Trophoblast cell (in vitro differentiated cells and primary cell): ENCODE results near the gene CAPZB.

Experiments used
- DNase-seq, 2 donors: peaks; one replicate each; pipeline ENCODE4 v3.0.0-alpha.2; 2016
- H2AFZ ChIP-seq: 2 replicates; pipeline ENCODE4 v1.6.1; 2013; ENCODE audit warnings: low read length, moderate library complexity, mild to moderate bottlenecking; ENCODE audit not compliant: insufficient read depth, poor library complexity
- H2AK5ac ChIP-seq: 2 replicates; pipeline ENCODE4 v1.6.1; 2013; ENCODE audit warnings: mild to moderate bottlenecking, low read length
- H2BK120ac ChIP-seq: 2 replicates; pipeline ENCODE4 v1.6.1; 2013; ENCODE audit warnings: low read length, mild to moderate bottlenecking, moderate library complexity; ENCODE audit not compliant: insufficient read depth, poor library complexity
- H2BK12ac ChIP-seq: 2 replicates; pipeline ENCODE4 v1.6.1; 2013; ENCODE audit warnings: mild to moderate bottlenecking, low read length, moderate library complexity
- H2BK5ac ChIP-seq: 2 replicates; pipeline ENCODE4 v1.6.1; 2013; ENCODE audit warnings: low read length, low read depth, moderate library complexity, mild to moderate bottlenecking; ENCODE audit not compliant: poor library complexity
- H3K14ac ChIP-seq: 2 replicates; pipeline ENCODE4 v1.6.1; 2013; ENCODE audit warnings: mild to moderate bottlenecking, low read length
- H3K18ac ChIP-seq: 2 replicates; pipeline ENCODE4 v1.6.1; 2013; ENCODE audit warnings: mild to moderate bottlenecking, low read length
- H3K23ac ChIP-seq: 2 replicates; pipeline ENCODE4 v1.6.1; 2013; ENCODE audit warnings: low read length
- H3K27ac ChIP-seq: 2 replicates; pipeline ENCODE4 v1.5.1; 2013; ENCODE audit warnings: low read depth, mild to moderate bottlenecking, inconsistent platforms, low read length, moderate library complexity
- H3K27me3 ChIP-seq: 2 replicates; pipeline ENCODE4 v1.6.1; 2013; ENCODE audit warnings: inconsistent platforms, mild to moderate bottlenecking, low read length, moderate library complexity; ENCODE audit not compliant: insufficient read depth
- H3K36me3 ChIP-seq, 2 experiments: 1 replicate in 1 of 2; 2 replicates in 1 of 2; pipeline ENCODE4 v1.6.1; 2013; ENCODE audit warnings: low read length in 2 of 2, mild to moderate bottlenecking in 2 of 2, moderate library complexity in 1 of 2; ENCODE audit not compliant: insufficient read depth in 2 of 2, control insufficient read depth in 1 of 2
- H3K4ac ChIP-seq: 2 replicates; pipeline ENCODE4 v1.6.1; 2013; ENCODE audit warnings: low read depth, mild to moderate bottlenecking, low read length, moderate library complexity
- H3K4me1 ChIP-seq, 2 experiments: 1 replicate in 1 of 2; 2 replicates in 1 of 2; pipeline ENCODE4 v1.6.1; 2013; ENCODE audit warnings: low read length in 2 of 2, mild to moderate bottlenecking in 2 of 2, moderate library complexity in 1 of 2; ENCODE audit not compliant: insufficient read depth in 2 of 2, control insufficient read depth in 1 of 2
- H3K4me2 ChIP-seq: 2 replicates; pipeline ENCODE4 v1.6.1; 2013; ENCODE audit warnings: inconsistent platforms, mild to moderate bottlenecking, low read length, moderate library complexity
- H3K4me3 ChIP-seq: 2 replicates; pipeline ENCODE4 v1.5.1; 2013; ENCODE audit warnings: mild to moderate bottlenecking, low read depth, low read length, inconsistent platforms
- H3K79me1 ChIP-seq: one replicate; pipeline ENCODE4 v1.6.1; 2013; ENCODE audit warnings: low read length
- H3K79me2 ChIP-seq: 2 replicates; pipeline ENCODE4 v1.6.1; 2013; ENCODE audit warnings: low read length, mild to moderate bottlenecking; ENCODE audit not compliant: control insufficient read depth, insufficient read depth, poor library complexity
- H3K9ac ChIP-seq: 2 replicates; pipeline ENCODE4 v1.6.1; 2013; ENCODE audit warnings: mild to moderate bottlenecking, low read length
- H3K9me3 ChIP-seq: 2 replicates; pipeline ENCODE4 v1.6.1; 2013; ENCODE audit warnings: low read depth, mild to moderate bottlenecking, control low read depth, inconsistent platforms, low read length; ENCODE audit not compliant: insufficient read depth
- H4K12ac ChIP-seq: 2 replicates; pipeline ENCODE4 v1.6.1; 2013; ENCODE audit warnings: low read depth, mild to moderate bottlenecking, low read length, moderate library complexity
- H4K8ac ChIP-seq: 2 replicates; pipeline ENCODE4 v1.6.1; 2013; ENCODE audit warnings: low read depth, mild to moderate bottlenecking, low read length, moderate library complexity
- H4K91ac ChIP-seq: one replicate; pipeline ENCODE4 v1.6.1; 2013; ENCODE audit warnings: low read depth, mild to moderate bottlenecking, low read length, moderate library complexity
- WGBS: extraction: QIAGEN DNeasy Blood & Tissue Kit; methylation state at CpG from one replicate; pipeline ENCODE4 v1.1.7; 2013; ENCODE audit warnings: missing lambda C conversion rate; ENCODE audit not compliant: insufficient read length, insufficient coverage; ENCODE audit errors: extremely low coverage; 5-methylcytosine and 5-hydroxymethylcytosine counted together

Gene CAPZB

GRCh38 chr1:19438516-19439195 lies 46.7 kb downstream of the CAPZB start:
- Histone ChIP-seq H3K27ac (no peak overlapping the region), H2BK5ac (no peak overlapping the region)

GRCh38 chr1:19437891-19438294 lies 47.4 kb downstream of the CAPZB start:
- Histone ChIP-seq H3K9me3 (no peaks in the 10 kb centered on the region), H3K9ac (no peak overlapping the region), H3K36me3 (peaks cover 6 to 16% of the 10 kb centered on the region in 2 experiments), H3K27ac (no peak overlapping the region), H2BK5ac (no peak overlapping the region), H3K14ac (no peak overlapping the region), H3K79me2 (peaks cover 16% of the 10 kb centered on the region), H3K4ac (peak overlapping the region; percentile 16), H3K23ac (no peak overlapping the region), H2BK120ac (no peak overlapping the region), H3K4me2 (no peak overlapping the region), H3K4me3 (no peak overlapping the region), H3K79me1 (no peaks in the 10 kb centered on the region), H3K27me3 (no peaks in the 10 kb centered on the region), H4K8ac (no peak overlapping the region), H2BK12ac (no peak overlapping the region), H2AK5ac (no peak overlapping the region), H2AFZ (no peak overlapping the region), H4K12ac (no peak overlapping the region), H3K4me1 (peaks cover 1 to 10% of the 10 kb centered on the region in 2 experiments), H3K18ac (no peak overlapping the region), H4K91ac (no peak overlapping the region)
- no CpG with 5 or more reads among the region's 17 CpGs for WGBS
- no peak for DNase-seq

More at GRCh38 chr1:19438516-19439195, 46.7 kb downstream of the CAPZB start:
- Histone ChIP-seq H2BK120ac (no peak overlapping the region), H3K27me3 (no peaks in the 10 kb centered on the region), H3K79me1 (no peaks in the 10 kb centered on the region), H3K14ac (no peak overlapping the region), H3K9ac (no peak overlapping the region), H3K9me3 (no peaks in the 10 kb centered on the region), H4K8ac (no peak overlapping the region), H3K79me2 (peaks cover 19% of the 10 kb centered on the region), H3K4me3 (no peak overlapping the region), H3K23ac (no peak overlapping the region), H3K4me1 (peaks cover 0 to 4% of the 10 kb centered on the region in 2 experiments), H3K4ac (peak overlapping the region; percentile 78), H3K4me2 (no peak overlapping the region), H2BK12ac (no peak overlapping the region), H2AFZ (no peak overlapping the region), H2AK5ac (no peak overlapping the region), H3K18ac (no peak overlapping the region), H4K12ac (no peak overlapping the region), H4K91ac (no peak overlapping the region), H3K36me3 (peaks cover 6 to 16% of the 10 kb centered on the region in 2 experiments)
- no peak for DNase-seq
- no CpG with 5 or more reads among the region's 19 CpGs for WGBS

GRCh38 chr1:19436716-19437476 lies 48.4 kb downstream of the CAPZB start:
- Histone ChIP-seq H3K4me3 (no peak overlapping the region), H4K12ac (no peak overlapping the region), H4K8ac (no peak overlapping the region), H3K14ac (no peak overlapping the region), H3K9me3 (no peaks in the 10 kb centered on the region), H3K27ac (no peak overlapping the region), H4K91ac (no peak overlapping the region), H3K36me3 (peaks cover 6 to 18% of the 10 kb centered on the region in 2 experiments), H3K18ac (no peak overlapping the region), H3K79me1 (no peaks in the 10 kb centered on the region), H3K9ac (peak overlapping the region; percentile 34), H3K4me2 (no peak overlapping the region), H2BK5ac (no peak overlapping the region), H3K79me2 (peaks cover 15% of the 10 kb centered on the region), H2BK12ac (no peak overlapping the region), H2AK5ac (no peak overlapping the region), H2BK120ac (no peak overlapping the region), H3K4ac (peak overlapping the region; percentile 26), H3K27me3 (no peaks in the 10 kb centered on the region), H3K4me1 (peaks cover 3 to 12% of the 10 kb centered on the region in 2 experiments), H3K23ac (no peak overlapping the region), H2AFZ (no peak overlapping the region)
- peak in 1 of 2 donors; percentile 40 for DNase-seq
- WGBS: no CpG with 5 or more reads among the region's 8 CpGs

GRCh38 chr1:19435851-19436455 lies 49.4 kb downstream of the CAPZB start:
- no peak overlapping the region for H4K91ac ChIP-seq
- H3K4ac ChIP-seq: peak overlapping the region; percentile 87
- no peak overlapping the region for H2AK5ac ChIP-seq
- H3K18ac ChIP-seq: no peak overlapping the region
- H3K4me3 ChIP-seq: no peak overlapping the region
- H3K4me1 ChIP-seq: peaks cover 3 to 12% of the 10 kb centered on the region in 2 experiments
- peaks cover 14% of the 10 kb centered on the region for H3K79me2 ChIP-seq
- H3K27me3 ChIP-seq: no peaks in the 10 kb centered on the region
- no peak overlapping the region for H2AFZ ChIP-seq
- H4K8ac ChIP-seq: no peak overlapping the region
- WGBS: no CpG with 5 or more reads among the region's 13 CpGs
- no peak overlapping the region for H2BK5ac ChIP-seq
- no peak overlapping the region for H2BK12ac ChIP-seq
- peaks cover 6 to 18% of the 10 kb centered on the region in 2 experiments for H3K36me3 ChIP-seq
- no peak overlapping the region for H4K12ac ChIP-seq
- no peak overlapping the region for H3K9ac ChIP-seq
- H3K4me2 ChIP-seq: no peak overlapping the region
- H3K27ac ChIP-seq: no peak overlapping the region
- peak; percentile 80 to 94 for DNase-seq
- no peak overlapping the region for H3K23ac ChIP-seq
- H3K14ac ChIP-seq: no peak overlapping the region
- H3K79me1 ChIP-seq: no peaks in the 10 kb centered on the region
- H2BK120ac ChIP-seq: no peak overlapping the region
- no peaks in the 10 kb centered on the region for H3K9me3 ChIP-seq
